Measurements from ENCODE around the gene GSTM4.

DNA sequence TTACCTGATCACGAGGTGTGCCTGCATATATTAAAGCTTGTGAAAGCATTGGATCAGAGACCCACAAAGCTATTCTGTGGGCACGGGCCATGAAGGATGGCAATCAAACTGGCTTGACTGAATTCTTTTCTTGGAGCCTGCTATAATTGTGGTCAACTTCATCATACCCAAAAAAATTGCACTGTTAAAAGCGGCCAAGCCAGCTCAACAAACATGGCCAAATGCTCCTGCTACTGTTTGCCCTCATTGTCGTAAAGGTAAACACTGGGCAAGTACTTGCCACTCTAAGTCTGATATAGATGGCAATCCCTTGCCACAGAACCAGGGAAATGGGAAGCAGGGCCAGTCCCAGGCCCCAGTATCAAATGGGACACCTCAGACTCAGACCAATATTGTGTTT lies 49.5 kb downstream of the GSTM4 start:
- TF ChIP-seq, protein P1, sequence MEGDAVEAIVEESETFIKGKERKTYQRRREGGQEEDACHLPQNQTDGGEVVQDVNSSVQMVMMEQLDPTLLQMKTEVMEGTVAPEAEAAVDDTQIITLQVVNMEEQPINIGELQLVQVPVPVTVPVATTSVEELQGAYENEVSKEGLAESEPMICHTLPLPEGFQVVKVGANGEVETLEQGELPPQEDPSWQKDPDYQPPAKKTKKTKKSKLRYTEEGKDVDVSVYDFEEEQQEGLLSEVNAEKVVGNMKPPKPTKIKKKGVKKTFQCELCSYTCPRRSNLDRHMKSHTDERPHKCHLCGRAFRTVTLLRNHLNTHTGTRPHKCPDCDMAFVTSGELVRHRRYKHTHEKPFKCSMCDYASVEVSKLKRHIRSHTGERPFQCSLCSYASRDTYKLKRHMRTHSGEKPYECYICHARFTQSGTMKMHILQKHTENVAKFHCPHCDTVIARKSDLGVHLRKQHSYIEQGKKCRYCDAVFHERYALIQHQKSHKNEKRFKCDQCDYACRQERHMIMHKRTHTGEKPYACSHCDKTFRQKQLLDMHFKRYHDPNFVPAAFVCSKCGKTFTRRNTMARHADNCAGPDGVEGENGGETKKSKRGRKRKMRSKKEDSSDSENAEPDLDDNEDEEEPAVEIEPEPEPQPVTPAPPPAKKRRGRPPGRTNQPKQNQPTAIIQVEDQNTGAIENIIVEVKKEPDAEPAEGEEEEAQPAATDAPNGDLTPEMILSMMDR (conservative IDR thresholded peaks at IDR 0.05; ENCODE audit: low read length): no peak
- no peak for TF ChIP-seq EZH2phosphoT487 (IDR thresholded peaks at IDR 0.05; ENCODE audit: borderline replicate concordance)

Measured in Loucy (cell line).